OCI-LY1 (cell line): ENCODE data around the gene UBE2K.

Source experiments
- EZH2 ChIP-seq: fragments of 200-600 bp; sonication (generic), shearing (Covaris generic); IDR thresholded peaks from 2 replicates; pipeline ENCODE4 v1.8.0; 2017; ENCODE audit warnings: borderline replicate concordance, mixed run types, mild to moderate bottlenecking, antibody characterized with exemption, low read length, moderate library complexity, mixed read lengths
- TF ChIP-seq, protein P1 (sequence below): fragments of 200-600 bp; sonication (generic), shearing (Covaris generic); IDR thresholded peaks from 2 replicates; pipeline ENCODE4 v1.5.1; 2017; ENCODE audit warnings: mild to moderate bottlenecking, antibody characterized with exemption, low read length, moderate library complexity, mixed read lengths

GRCh38 chr4:39685990-39686389 is 11.9 kb upstream of the UBE2K start:
- TF ChIP-seq, protein P1, sequence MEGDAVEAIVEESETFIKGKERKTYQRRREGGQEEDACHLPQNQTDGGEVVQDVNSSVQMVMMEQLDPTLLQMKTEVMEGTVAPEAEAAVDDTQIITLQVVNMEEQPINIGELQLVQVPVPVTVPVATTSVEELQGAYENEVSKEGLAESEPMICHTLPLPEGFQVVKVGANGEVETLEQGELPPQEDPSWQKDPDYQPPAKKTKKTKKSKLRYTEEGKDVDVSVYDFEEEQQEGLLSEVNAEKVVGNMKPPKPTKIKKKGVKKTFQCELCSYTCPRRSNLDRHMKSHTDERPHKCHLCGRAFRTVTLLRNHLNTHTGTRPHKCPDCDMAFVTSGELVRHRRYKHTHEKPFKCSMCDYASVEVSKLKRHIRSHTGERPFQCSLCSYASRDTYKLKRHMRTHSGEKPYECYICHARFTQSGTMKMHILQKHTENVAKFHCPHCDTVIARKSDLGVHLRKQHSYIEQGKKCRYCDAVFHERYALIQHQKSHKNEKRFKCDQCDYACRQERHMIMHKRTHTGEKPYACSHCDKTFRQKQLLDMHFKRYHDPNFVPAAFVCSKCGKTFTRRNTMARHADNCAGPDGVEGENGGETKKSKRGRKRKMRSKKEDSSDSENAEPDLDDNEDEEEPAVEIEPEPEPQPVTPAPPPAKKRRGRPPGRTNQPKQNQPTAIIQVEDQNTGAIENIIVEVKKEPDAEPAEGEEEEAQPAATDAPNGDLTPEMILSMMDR: no peak
- TF ChIP-seq EZH2: no peak
